HL-60 (cell line): ENCODE results near the gene C13orf42.
"Not testable (repeated sequence)": the region's sequence is repeated elsewhere in the genome, so short reads cannot be mapped to it uniquely, and the experiment has no call there.

ENCODE experiments used
- GABPA ChIP-seq: IDR thresholded peaks from 2 replicates; pipeline ENCODE4 v1.6.1; 2012; ENCODE audit warnings: low read depth
- POLR2AphosphoS5 ChIP-seq: IDR thresholded peaks from 2 replicates; pipeline ENCODE4 v1.6.1; 2012; ENCODE audit warnings: low read depth
- REST ChIP-seq: IDR thresholded peaks from 2 replicates; pipeline ENCODE4 v1.6.1; 2012; ENCODE audit warnings: low read depth; ENCODE audit not compliant: insufficient replicate concordance
- SPI1 ChIP-seq: IDR thresholded peaks from 2 replicates; pipeline ENCODE4 v1.6.1; 2012; ENCODE audit warnings: low read depth, mild to moderate bottlenecking, borderline replicate concordance
- TF ChIP-seq, protein P1 (sequence below): IDR thresholded peaks from one replicate; pipeline ENCODE4 v1.5.1; 2011; ENCODE audit warnings: low read length, control low read depth, inconsistent platforms; ENCODE audit not compliant: insufficient read depth

- TF ChIP-seq, protein P1, sequence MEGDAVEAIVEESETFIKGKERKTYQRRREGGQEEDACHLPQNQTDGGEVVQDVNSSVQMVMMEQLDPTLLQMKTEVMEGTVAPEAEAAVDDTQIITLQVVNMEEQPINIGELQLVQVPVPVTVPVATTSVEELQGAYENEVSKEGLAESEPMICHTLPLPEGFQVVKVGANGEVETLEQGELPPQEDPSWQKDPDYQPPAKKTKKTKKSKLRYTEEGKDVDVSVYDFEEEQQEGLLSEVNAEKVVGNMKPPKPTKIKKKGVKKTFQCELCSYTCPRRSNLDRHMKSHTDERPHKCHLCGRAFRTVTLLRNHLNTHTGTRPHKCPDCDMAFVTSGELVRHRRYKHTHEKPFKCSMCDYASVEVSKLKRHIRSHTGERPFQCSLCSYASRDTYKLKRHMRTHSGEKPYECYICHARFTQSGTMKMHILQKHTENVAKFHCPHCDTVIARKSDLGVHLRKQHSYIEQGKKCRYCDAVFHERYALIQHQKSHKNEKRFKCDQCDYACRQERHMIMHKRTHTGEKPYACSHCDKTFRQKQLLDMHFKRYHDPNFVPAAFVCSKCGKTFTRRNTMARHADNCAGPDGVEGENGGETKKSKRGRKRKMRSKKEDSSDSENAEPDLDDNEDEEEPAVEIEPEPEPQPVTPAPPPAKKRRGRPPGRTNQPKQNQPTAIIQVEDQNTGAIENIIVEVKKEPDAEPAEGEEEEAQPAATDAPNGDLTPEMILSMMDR = not testable (repeated sequence)
- TF ChIP-seq POLR2AphosphoS5, REST, GABPA, SPI1: not testable (repeated sequence)
Observed at GRCh38 chr13:51080478-51081065, 30.5 kb downstream of the C13orf42 start.
